GM12801 (cell line): ENCODE measurements around the gene HSPA1B.

Source experiments
- CTCF ChIP-seq: IDR thresholded peaks from one replicate; pipeline ENCODE4 v1.5.1; 2011; ENCODE audit warnings: control low read depth; ENCODE audit not compliant: insufficient read length; ENCODE audit errors: extremely low read depth

The HSPA1B gene

GRCh38 chr6:31836474-31837368, 9.2 kb downstream of the HSPA1B start:
- TF ChIP-seq CTCF = no peak

- no peak for TF ChIP-seq CTCF
These were observed 10.0 kb downstream of the HSPA1B start for GRCh38 chr6:31837369-31838113.

- TF ChIP-seq CTCF = no peak
These were observed 11.4 kb downstream of the HSPA1B start for GRCh38 chr6:31838968-31839367.

- no peak for TF ChIP-seq CTCF
These were observed 14.5 kb downstream of the HSPA1B start for GRCh38 chr6:31842053-31842452.

- no peak for TF ChIP-seq CTCF
These were observed 17.0 kb downstream of the HSPA1B start for GRCh38 chr6:31844507-31844906.

- no peak for TF ChIP-seq CTCF
These were observed 19.9 kb downstream of the HSPA1B start for GRCh38 chr6:31847276-31847978.

- no peak for TF ChIP-seq CTCF
These were observed 23.4 kb downstream of the HSPA1B start for GRCh38 chr6:31850765-31851484.
